NCI-H2171 (cell line): Measurements from ENCODE around the gene CAVIN2.

Source experiments
- DNase-seq: peaks from one replicate; lab custom pipeline; 2025; lab: John Stamatoyannopoulos, UW

The CAVIN2 gene

GRCh38 chr2:191839918-191840804, 6.7 kb downstream of the CAVIN2 start:
- no peak for DNase-seq

GRCh38 chr2:191838526-191838925, 8.4 kb downstream of the CAVIN2 start:
- DNase-seq = no peak

DNA sequence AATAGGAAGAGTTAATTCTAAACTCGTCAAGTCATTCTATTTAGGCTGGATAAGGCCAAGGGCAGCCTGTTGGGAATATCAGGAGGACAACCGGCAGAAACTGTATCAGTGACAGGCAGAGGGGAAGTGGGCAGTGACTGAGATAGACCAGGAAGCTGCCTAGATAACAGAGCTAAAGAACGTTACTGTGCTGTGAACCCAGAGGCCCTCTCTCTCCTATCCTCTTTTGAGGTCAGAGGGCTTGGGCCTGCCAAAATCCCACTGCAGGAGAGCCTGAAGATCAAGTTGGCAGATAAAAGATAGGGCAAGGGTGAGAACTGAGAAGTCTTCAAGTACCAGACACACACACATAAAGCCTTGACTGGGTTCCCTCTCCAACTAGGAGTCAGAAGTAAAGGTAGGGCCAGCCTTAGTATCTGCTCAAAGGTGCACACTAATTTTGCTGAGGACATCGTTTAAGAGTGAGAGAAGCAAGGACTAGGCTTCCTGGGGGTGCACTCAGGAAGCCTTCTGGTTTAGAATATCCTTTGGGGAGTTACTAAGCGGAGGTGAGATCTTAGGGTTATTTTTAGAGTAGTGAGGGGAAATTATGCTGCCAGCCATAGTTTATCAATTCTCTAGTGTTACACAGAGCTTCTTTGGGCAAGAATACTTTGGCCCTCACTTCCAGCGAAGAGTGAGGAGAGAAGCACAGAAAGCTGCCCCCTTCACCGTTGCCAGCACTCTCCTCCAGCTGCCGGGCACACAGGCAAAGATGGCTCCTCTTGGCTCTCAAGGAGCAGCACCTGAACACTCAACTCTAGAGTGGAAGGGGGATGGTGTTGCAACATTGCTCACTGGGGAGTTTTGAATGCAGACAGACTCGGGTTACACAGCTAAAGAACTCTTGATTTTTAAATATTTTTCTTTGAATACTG, 9.8 kb downstream of the CAVIN2 start:
- DNase-seq = no peak

GRCh38 chr2:191836471-191836852, 10.4 kb downstream of the CAVIN2 start:
- DNase-seq = no peak

GRCh38 chr2:191835539-191836350, 11.1 kb downstream of the CAVIN2 start:
- DNase-seq = no peak

DNA sequence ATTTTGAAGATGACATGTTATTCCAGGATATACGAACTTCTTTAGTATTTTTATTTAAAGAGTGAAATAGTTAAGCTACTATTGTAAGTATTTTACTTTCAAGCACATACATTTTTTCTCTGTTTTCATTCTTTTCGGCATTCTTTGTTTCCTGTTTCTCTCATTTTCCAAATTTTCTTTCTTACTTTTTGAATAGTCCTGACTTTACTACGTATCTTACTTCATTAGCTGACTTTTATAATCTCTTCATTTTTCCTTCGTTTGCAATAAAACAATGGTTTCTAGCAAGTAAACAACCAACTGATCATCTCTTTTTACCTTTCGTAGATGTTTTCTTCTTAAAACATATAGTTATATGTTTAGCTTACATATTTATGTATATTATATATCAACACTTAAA, 11.8 kb downstream of the CAVIN2 start:
- no peak for DNase-seq

DNA sequence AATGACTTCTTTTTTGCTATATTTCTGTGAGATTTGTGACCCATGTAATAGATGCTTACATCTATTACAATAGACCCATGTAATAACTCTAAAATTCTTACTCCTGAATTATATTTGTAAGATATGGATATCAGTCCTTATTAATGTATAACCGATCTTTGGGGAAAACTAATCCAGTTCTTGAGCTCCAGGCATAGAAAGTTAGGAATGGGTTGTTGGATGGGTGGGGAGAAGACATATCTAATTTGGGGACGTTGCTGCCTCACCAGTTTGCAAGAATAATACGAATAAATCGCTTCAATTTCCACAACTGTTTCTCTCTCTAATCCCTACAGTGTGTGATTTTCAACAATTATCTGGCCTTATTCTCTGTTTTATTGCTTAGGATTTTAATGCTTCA, 13.5 kb downstream of the CAVIN2 start:
- no peak for DNase-seq

DNA sequence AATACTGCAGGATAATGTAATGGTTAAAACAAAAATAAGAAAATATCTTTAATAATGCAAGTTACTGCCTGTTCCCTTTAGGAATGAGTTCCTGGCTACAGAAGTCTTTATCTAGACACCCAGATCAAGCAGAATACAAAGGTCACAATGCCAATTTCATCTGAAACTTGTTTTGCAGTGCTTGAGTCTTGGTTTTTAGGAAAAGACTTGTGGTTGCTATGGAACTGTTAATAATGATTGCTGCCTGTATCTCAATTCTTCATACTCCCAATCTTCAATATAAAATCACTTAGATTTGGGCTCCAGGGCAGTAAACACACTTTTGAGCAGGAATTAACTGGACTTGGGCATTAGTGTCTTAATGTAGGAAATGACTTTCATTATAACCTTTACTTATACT, 14.2 kb downstream of the CAVIN2 start:
- DNase-seq = no peak

GRCh38 chr2:191831410-191831994, 15.4 kb downstream of the CAVIN2 start:
- DNase-seq = no peak

DNA sequence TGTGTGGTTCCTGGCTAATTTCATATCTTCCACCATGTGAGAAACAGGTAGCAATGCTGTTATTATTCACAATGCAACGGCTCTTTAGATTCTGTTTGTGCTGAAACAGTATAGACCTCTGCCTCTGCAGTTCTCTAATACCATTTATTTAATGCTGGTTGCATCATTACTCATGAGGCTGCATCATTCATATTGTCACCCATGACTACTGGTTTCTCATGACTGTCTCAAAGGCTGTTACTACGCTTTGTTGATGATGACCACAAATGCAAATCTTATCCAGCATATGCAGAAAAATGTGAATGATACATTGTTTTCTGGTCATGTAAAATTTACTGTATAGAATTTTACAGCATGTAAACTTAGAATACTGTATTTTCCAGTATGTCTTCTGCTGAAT, 22.5 kb downstream of the CAVIN2 start:
- no peak for DNase-seq

DNA sequence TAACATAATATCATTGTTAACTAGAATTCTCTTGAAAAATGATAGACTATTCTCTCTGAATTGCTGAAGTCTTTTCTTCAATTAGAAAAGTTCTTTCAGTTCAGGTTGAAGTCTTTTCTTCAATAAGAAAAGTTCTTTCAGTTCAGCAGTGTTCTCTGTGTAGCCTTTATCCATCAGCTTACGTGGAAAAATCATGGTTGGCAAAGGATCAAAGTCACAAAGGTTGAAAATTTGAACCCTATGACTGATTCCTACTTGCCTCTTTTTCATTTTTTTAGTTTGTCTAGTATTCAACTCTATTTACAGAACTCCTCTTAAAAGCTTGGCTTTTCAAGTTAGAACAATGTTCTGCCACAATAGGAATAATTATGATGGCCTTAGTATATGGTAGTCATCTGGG, 25.8 kb downstream of the CAVIN2 start:
- no peak for DNase-seq

DNA sequence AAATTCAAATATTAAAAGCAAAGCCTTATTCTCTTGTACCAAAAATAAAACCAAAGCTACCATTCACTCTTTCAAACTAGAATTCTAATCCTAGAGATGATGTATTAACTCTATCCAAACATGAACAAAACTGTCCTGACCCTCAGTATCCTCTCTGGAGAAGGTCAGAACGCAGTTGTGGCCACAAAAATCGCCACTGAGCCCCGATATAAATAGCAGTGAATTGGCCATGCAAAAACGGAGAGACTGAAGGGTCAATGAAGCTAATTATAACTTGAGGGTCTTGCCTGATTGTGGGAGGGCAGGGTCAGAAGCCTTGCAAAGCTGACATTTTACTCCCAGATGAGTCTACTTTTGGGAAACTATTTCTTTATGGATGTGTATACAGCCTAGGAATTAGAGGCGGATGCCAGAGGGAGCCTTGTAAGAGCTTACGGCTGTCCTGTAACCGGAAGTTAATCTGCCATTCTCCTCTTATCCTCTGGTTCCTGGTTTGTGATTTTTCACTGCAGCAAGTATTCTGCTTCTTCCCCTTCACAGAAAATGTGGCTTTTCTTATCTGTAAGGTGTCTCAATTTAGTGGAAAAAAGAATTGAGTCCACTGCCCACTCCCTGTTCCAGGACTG, 28.1 kb downstream of the CAVIN2 start:
- DNase-seq = no peak

GRCh38 chr2:191818133-191818532, 28.8 kb downstream of the CAVIN2 start:
- no peak for DNase-seq

DNA sequence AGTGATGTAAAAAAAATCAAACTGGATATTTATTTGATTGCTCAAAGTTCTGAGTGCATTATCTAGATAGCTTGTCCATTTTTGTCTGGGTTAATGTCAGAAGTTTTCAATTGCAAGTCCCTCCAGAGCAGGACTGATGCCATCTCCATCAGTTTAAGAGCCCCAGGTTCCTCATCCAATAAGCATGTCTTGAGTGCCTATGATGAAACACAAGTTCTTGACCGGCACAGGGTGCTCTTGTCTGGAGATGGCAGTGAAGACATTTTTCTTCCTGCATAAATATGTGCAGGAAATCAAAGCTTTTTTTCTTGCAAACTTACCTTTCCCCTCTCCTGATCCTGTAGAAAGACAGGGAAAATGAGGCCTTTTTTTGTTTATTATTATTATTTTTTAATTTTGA, 31.9 kb downstream of the CAVIN2 start:
- no peak for DNase-seq

DNA sequence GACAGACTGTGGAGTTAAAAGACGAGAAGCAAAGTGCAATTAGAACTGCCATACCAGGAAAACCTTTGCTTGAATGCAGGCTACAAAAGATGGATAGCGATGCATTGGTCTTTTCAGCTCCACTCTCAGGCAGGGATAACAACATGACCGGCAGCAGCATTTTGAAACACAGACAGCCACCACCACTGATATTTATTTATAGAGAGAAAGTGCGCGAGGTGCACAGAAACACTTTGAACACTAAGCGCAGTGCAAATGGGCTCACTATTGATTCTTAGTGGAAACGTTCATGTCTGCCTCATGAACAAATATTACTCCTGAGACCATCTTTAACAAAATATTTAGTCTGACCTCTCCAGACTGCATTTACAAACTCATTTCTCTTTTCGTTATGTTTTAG, 32.9 kb downstream of the CAVIN2 start:
- DNase-seq = no peak

GRCh38 chr2:191811807-191812602, 34.9 kb downstream of the CAVIN2 start:
- peak; percentile 63 for DNase-seq

- no peak for DNase-seq
Measured at GRCh38 chr2:191806396-191806795, 40.5 kb downstream of the CAVIN2 start.

DNA sequence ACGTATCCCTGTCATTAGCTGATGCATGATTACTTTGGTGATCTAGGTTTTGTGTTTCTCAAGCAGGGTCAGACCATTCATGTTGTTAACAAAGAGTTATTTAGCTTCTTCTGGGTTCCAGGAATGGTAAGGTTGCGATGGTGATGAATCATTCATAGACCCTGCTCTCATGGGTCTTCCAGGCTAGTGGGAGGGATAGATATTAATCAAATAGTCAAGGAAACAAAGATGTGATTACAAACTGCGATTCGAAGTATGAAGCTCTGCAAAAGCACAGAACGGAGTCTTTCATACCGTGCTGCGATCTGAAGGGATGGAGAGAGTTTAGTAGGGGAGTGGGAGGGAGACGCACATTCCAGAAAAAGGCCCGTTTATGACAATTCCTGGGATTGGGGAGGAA, 42.1 kb downstream of the CAVIN2 start:
- DNase-seq = no peak

DNA sequence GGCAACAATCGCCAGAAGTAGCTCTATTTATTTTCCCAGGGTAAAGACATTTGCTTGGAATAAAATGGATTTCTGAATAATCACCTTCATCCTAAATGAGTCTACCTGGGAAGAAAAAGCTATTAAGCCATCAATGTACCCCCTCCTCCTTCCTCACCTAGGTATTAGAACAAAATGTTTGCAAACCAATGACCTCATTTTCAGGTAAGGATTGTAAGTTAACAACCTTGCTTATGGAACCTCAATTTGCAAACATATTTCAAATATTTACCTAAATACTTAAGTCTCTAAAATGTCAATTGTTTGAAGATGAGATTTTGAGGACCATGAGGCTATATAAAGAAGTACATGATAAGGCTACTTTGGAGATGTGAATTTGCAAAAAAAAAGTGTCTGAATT, 43.9 kb downstream of the CAVIN2 start:
- no peak for DNase-seq

GRCh38 chr2:191802180-191802579, 44.7 kb downstream of the CAVIN2 start:
- no peak for DNase-seq

- DNase-seq = no peak
Measured at GRCh38 chr2:191800874-191801273, 46.0 kb downstream of the CAVIN2 start.
